Mucosa of rectum (tissue), 2 donors: ENCODE data around the gene SYPL1.

Source experiments
- H3K27ac ChIP-seq, 2 donors: one replicate each; pipeline ENCODE4 v1.7.0; 2013; ENCODE audit warnings: inconsistent platforms in 2 of 2, low read depth in 2 of 2, low read length in 2 of 2
- H3K27me3 ChIP-seq, 2 donors: one replicate each; pipeline ENCODE4 v1.7.0; 2013; ENCODE audit warnings: low read length in 2 of 2; ENCODE audit not compliant: control insufficient read depth in 2 of 2, insufficient read depth in 2 of 2
- H3K36me3 ChIP-seq, 2 donors: one replicate each; pipeline ENCODE4 v1.7.0; 2013; ENCODE audit warnings: low read length in 2 of 2; ENCODE audit not compliant: control insufficient read depth in 2 of 2, insufficient read depth in 2 of 2
- H3K4me1 ChIP-seq, 2 donors: one replicate each; pipeline ENCODE4 v1.7.0; 2013; ENCODE audit warnings: low read length in 2 of 2, mild to moderate bottlenecking in 1 of 2; ENCODE audit not compliant: control insufficient read depth in 2 of 2, insufficient read depth in 2 of 2
- H3K4me3 ChIP-seq, 2 donors: one replicate each; pipeline ENCODE4 v1.7.0; 2013; ENCODE audit warnings: low read length in 2 of 2
- H3K9ac ChIP-seq, 2 donors: one replicate each; pipeline ENCODE4 v1.7.0; 2013; ENCODE audit warnings: low read length in 2 of 2, low read depth in 1 of 2, mild to moderate bottlenecking in 1 of 2
- H3K9me3 ChIP-seq, 2 donors: one replicate each; pipeline ENCODE4 v1.7.0; 2013; ENCODE audit warnings: low read length in 2 of 2; ENCODE audit not compliant: control insufficient read depth in 2 of 2
- donor health status: healthy.
- donor health status: Normal muscosa, but diverticular disease.

SYPL1 gene

DNA sequence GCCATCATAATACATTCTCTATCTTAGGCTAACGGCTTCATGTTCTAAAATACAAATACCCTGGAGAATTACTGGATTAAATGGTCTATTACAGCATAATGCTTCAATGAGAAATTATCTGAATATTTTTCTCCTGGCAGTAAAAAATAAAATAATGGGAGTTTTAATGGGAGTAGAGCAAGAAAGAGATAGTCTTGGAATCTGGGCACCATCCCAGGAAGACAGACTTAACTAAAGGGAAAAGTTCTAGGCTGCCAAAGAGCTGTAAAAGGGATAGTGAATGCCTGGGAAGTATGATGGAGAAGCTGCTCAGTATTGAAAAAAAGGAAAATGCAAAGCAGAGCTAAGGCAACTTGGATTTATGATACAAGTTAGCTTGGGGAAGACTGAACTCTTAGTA, 12.1 kb upstream of the SYPL1 start:
- Histone ChIP-seq H3K4me3 (no peak overlapping the region), H3K27ac (no peak overlapping the region), H3K9me3 (no peaks in the 10 kb centered on the region), H3K27me3 (no peaks in the 10 kb centered on the region), H3K4me1 (peaks cover 2 to 3% of the 10 kb centered on the region in 2 donors), H3K36me3 (no peaks in the 10 kb centered on the region), H3K9ac (no peak overlapping the region)

DNA sequence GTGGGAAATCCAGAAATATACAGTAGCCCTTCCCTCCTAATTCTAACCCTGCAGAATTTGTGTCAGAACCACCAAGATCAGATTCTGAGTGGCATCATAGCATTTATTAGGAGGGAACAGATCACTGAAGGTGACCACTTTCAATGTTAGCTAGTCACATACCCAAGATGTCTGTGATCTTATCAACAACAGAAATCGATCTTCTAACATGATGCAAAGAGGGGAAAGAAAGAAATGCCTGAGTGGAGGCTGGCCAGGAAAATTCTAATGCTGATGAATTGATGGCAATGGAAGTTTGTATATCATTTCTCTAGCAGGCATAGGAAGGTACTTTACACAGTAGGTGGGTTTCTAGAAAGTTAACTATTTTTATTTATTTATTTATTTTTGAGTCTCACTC, 10.6 kb upstream of the SYPL1 start:
- no peak overlapping the region for H3K27ac ChIP-seq
- H3K4me1 ChIP-seq: peaks cover 2 to 3% of the 10 kb centered on the region in 2 donors

DNA sequence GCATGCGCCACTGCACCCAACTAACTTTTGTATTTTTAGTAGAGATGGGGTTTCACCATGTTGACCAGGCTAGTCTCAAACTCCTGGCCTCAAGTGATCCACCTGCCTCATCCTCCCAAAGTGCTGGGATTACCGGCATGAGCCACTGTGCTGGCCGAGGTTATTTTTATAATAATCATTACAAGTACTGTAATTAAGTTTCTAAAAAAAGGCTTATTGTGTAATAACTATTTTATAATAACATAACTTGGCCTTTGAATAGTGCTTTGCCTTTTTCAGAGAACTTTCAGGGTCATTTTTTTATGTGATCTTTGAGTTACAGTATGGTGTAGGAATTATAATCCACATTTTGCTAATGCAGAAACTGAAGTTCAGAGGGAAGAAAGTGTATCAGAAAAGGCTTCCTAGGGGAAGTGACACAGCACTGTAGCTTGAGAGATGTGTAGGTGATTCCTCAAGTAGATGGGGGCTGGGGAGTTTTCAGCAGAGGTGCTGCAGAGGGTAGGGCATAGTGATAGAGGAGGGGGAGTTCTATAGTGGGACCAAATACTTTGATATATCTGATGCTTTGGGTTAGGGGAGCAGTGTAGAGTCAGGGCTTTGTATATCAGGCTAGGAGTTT, 9.2 kb upstream of the SYPL1 start:
- no peak overlapping the region for H3K9ac ChIP-seq
- no peak overlapping the region for H3K4me3 ChIP-seq
- H3K36me3 ChIP-seq: no peaks in the 10 kb centered on the region
- peaks cover 0 to 1% of the 10 kb centered on the region in 2 donors for H3K4me1 ChIP-seq
- no peaks in the 10 kb centered on the region for H3K27me3 ChIP-seq
- H3K9me3 ChIP-seq: no peaks in the 10 kb centered on the region
- no peak overlapping the region for H3K27ac ChIP-seq

More for the DNA sequence above, 10.6 kb upstream of the SYPL1 start:
- Histone ChIP-seq H3K9ac (no peak overlapping the region), H3K4me3 (no peak overlapping the region), H3K27me3 (no peaks in the 10 kb centered on the region), H3K9me3 (no peaks in the 10 kb centered on the region), H3K36me3 (no peaks in the 10 kb centered on the region)

DNA sequence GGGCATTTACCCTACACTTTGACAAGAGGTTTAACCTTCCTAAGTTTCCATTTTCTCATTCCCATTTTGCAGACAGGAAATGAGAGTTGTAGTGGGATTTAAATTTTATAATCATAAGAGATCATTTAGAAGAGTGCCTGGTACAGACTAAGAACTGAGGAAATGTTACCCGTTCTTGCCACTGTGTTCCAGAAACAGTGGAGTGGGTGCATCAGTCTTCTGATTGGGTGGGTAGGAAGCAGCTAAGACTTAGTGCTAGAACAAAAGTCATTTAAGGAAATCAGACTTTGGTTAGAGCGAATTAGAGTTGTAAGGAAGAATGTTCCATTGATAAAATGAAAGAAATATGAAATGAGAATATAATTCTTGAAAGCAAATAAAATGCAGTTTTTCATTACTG, 8.4 kb upstream of the SYPL1 start:
- H3K4me1 ChIP-seq: no peaks in the 10 kb centered on the region
- no peak overlapping the region for H3K27ac ChIP-seq
- H3K9ac ChIP-seq: no peak overlapping the region
- no peaks in the 10 kb centered on the region for H3K36me3 ChIP-seq
- H3K9me3 ChIP-seq: no peaks in the 10 kb centered on the region
- no peaks in the 10 kb centered on the region for H3K27me3 ChIP-seq
- no peak overlapping the region for H3K4me3 ChIP-seq

DNA sequence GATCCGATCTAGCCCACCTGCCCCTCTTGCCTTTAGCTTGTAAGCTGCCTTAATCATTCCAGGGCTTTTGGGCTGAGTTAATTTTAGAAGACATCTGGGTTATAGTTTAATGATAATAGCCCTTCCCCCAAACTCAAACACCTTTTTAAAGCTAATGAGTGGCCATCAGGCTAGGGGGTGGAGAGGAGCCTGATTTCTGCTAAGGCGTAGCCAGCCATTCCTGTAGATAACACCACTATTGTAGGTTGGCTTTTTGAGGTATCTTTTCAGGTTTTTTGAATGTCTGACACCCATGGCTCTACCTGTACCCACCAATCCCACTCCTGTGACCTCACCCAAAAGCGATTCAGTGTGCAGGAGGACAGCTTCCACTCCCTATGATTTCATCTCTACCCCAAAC, 7.6 kb upstream of the SYPL1 start:
- Histone ChIP-seq H3K36me3 (no peaks in the 10 kb centered on the region), H3K9me3 (no peaks in the 10 kb centered on the region), H3K27me3 (no peaks in the 10 kb centered on the region), H3K4me3 (no peak overlapping the region), H3K4me1 (no peaks in the 10 kb centered on the region), H3K27ac (no peak overlapping the region), H3K9ac (no peak overlapping the region)

DNA sequence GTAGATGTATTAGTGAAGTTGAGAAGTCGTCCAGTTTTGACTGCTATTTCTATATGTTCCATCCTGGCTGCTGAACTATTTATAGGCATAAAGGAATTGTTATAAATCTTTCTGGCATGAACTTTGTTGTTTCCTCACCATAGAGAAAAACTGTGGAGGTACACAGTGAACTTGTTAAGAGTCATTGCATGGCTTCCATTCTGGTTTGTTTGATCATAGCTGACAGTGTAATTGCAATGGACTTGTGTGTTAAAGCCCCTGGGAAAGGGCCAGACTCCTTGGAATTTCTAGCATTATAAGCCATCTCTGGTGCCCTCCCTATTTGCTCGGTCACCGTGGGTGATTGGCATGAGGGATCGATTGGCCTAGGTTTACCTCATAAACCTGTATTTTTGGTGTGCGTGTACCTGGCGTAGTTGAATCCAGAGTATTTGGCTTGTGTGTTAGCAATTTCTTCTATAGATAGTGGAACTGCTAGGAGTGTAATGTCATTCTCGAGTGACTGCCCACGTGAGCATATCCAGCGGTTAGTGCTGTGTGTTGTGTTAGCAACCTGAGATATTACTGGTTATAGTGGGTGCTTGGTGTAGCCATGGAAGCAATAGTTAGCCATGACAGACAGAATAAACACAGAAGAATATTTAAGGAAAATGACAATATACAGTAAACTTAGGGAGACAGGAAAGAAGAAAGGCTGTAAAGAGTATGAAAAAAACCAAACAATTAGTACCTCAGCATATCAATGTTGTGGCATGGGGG, 5.9 kb upstream of the SYPL1 start:
- Histone ChIP-seq H3K27me3 (no peaks in the 10 kb centered on the region), H3K4me1 (no peaks in the 10 kb centered on the region), H3K36me3 (no peaks in the 10 kb centered on the region), H3K9ac (no peak overlapping the region), H3K27ac (no peak overlapping the region), H3K9me3 (no peaks in the 10 kb centered on the region), H3K4me3 (no peak overlapping the region)

DNA sequence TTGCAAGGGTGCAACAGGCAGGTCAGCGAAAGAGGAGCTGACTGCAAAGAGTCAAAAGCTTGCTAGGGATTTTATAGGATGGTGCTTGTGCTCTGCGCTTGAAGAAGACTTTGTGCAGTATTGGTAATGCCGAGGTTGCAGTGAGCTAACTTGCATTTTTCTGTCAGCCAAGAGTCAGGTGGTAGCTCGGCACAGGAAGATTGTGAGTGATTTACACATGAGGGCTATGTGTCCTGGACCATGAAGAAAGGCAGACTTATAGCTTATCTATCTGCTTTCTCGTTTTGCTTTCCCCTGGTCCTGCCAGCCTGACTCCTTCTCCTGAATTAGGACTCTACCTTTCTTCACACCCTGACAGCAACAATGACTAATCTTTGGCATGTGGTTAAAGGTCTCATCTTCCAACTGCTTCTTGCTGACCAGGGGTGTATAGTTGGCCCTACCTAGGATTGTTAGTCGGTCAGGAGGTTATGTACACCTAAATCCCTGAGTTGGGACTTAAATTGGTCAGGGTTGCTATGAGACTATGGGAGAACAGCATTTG, 4.1 kb upstream of the SYPL1 start:
- no peak overlapping the region for H3K4me3 ChIP-seq
- H3K27ac ChIP-seq: no peak overlapping the region
- no peaks in the 10 kb centered on the region for H3K27me3 ChIP-seq
- no peaks in the 10 kb centered on the region for H3K4me1 ChIP-seq
- H3K9ac ChIP-seq: no peak overlapping the region
- no peaks in the 10 kb centered on the region for H3K36me3 ChIP-seq
- H3K9me3 ChIP-seq: no peaks in the 10 kb centered on the region

DNA sequence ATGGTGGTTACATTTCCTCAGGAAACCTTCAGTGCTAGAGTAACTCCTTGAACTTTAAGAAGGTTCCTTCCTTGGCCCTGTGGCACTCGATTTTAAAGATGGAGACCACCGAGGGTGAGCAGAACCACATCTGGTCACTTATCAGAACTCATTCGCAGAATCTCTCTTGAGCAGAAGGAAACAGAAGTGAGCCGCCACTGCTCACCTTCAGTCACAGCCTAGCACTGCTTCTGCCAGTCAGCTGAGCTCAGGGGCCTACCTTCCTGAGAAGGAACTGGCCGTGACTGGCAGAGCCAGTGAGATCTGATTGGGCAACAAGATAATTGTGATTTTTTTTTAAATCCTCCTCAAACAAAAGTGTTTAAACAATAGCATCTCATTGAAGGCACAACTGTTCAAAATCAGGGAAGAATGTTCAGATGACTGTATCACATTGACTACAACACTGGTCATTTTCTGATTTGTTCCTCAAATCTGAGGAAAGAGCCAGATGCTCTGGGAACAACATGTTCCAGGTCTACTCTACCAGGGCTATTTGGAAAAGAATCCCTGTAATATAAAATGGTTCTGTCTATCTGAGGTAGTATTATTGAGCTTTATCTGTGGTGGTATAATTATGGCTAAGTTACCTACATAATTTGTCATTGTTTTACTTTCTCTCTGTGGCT, 2.7 kb upstream of the SYPL1 start:
- Histone ChIP-seq H3K27ac (no peak overlapping the region), H3K4me3 (no peak overlapping the region), H3K9ac (no peak overlapping the region), H3K9me3 (no peaks in the 10 kb centered on the region), H3K27me3 (no peaks in the 10 kb centered on the region), H3K4me1 (peaks cover 0 to 6% of the 10 kb centered on the region in 2 donors), H3K36me3 (no peaks in the 10 kb centered on the region)

DNA sequence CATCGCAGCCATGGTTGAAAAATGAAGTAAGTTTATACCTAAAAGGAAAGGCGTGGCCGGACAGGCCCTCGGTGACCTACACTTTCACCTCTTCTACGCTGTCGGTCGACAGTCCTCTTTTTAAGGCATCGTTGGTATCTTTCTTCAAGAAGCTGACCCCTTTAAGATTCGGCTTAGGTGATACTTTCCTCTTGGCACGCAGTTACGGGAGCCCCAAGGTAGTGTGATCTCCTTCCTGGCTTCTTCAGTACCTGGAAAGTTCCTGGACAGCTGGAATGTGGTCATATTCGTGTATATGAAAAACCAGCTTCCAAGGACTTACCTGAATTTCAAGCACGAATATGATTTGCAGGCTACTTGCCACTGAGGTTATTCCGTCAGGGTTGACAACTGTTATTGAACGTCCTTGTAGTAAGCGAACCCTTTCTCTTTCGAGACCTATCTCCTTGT, 885 bp upstream of the SYPL1 start:
- no peaks in the 10 kb centered on the region for H3K9me3 ChIP-seq
- peak overlapping the region; percentile 82 to 86 for H3K9ac ChIP-seq
- H3K4me3 ChIP-seq: peak overlapping the region; percentile 80 to 81
- H3K36me3 ChIP-seq: no peaks in the 10 kb centered on the region
- peaks cover 0 to 6% of the 10 kb centered on the region in 2 donors for H3K4me1 ChIP-seq
- H3K27ac ChIP-seq: peak overlapping the region; percentile 96 to 97
- no peaks in the 10 kb centered on the region for H3K27me3 ChIP-seq

DNA sequence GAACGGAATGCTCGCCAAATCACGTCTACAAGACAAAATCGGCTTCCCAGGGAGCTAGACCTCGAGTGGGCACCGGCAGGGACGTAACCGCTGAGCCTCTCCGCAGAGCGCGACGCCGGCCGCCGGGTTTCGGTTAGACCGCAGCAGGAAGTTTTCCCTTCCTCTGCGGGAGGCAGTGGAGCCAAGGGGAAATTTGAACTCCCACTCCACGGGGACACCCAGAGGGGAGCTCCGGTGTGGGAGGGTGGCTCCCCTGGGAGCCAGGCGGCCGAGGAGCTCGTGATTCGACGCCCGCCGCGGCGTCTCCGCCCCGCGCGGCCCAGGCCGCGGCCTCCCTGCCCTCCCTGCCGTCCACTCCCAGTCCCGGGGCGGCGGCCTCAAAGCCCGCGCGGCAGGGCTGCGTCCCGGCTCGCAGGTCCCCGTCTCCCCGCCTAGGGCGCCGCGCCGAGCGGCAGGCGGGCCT, 426 bp downstream of the SYPL1 start:
- peak overlapping the region; percentile 86 to 95 for H3K9ac ChIP-seq
- H3K4me3 ChIP-seq: peak overlapping the region; percentile 81 to 93
- H3K36me3 ChIP-seq: no peaks in the 10 kb centered on the region
- H3K27ac ChIP-seq: peak overlapping the region; percentile 96 to 97
- H3K4me1 ChIP-seq: peaks cover 0 to 6% of the 10 kb centered on the region in 2 donors
- H3K27me3 ChIP-seq: no peaks in the 10 kb centered on the region
- H3K9me3 ChIP-seq: no peaks in the 10 kb centered on the region
